IMR-90 (cell line): ENCODE measurements around the gene FMO1.

Experiments
- BHLHE40 ChIP-seq: fragments of 150-350 bp; IDR thresholded peaks from 2 replicates; pipeline ENCODE4 v1.6.1; 2016; ENCODE audit warnings: mild to moderate bottlenecking, low read depth, low read length
- CTCF ChIP-seq: conservative IDR thresholded peaks from 2 replicates; pipeline ENCODE4 v1.5.1; 2012; ENCODE audit warnings: mild to moderate bottlenecking, low read depth, low read length, improper control_type of control experiment
- MAZ ChIP-seq: IDR thresholded peaks from 2 replicates; pipeline ENCODE4 v1.6.1; 2012; ENCODE audit warnings: low read depth, mild to moderate bottlenecking, low read length, improper control_type of control experiment, moderate library complexity, borderline replicate concordance
- MXI1 ChIP-seq: IDR thresholded peaks from 2 replicates; pipeline ENCODE4 v1.6.1; 2012; ENCODE audit warnings: low read depth, mild to moderate bottlenecking, low read length, moderate library complexity, borderline replicate concordance
- POLR2A ChIP-seq: IDR thresholded peaks from 2 replicates; pipeline ENCODE4 v1.6.1; 2012; ENCODE audit warnings: mild to moderate bottlenecking, low read depth, low read length
- RAD21 ChIP-seq: IDR thresholded peaks from 2 replicates; pipeline ENCODE4 v1.6.1; 2012; ENCODE audit warnings: low read length, improper control_type of control experiment
- RCOR1 ChIP-seq: IDR thresholded peaks from 2 replicates; pipeline ENCODE4 v1.6.1; 2012; ENCODE audit warnings: mild to moderate bottlenecking, low read length, improper control_type of control experiment; ENCODE audit not compliant: insufficient replicate concordance

GRCh38 chr1:171206204-171206977 lies 41.9 kb upstream of the FMO1 start:
- TF ChIP-seq MXI1 (no peak), CTCF (no peak), POLR2A (no peak), RCOR1 (no peak), RAD21 (no peak), MAZ (no peak), BHLHE40 (no peak)
